Transverse colon (tissue), 4 donors: Measurements from ENCODE around the gene OTOG. TPM values are rescaled to one million over a fixed set of nuclear protein-coding genes. Genes with fewer than 3 reads are reported as not detected.

Experiments used
- DNase-seq: peaks from one replicate; pipeline ENCODE4 v3.0.0-alpha.2; 2019
- H3K27ac ChIP-seq, 4 donors: fragments of 200-600 bp; sonication (generic); 2 replicates each; pipeline ENCODE4 v1.5.1; 2016 to 2018; ENCODE audit warnings: inconsistent platforms in 4 of 4
- H3K27me3 ChIP-seq: fragments of 200-600 bp; sonication (generic); 2 replicates; pipeline ENCODE4 v1.5.1; 2017; ENCODE audit warnings: inconsistent platforms
- H3K36me3 ChIP-seq, 4 donors: fragments of 200-600 bp; sonication (generic); 2 replicates each; pipeline ENCODE4 v1.5.1; 2017 to 2019; ENCODE audit warnings: inconsistent platforms in 4 of 4
- H3K4me1 ChIP-seq, 4 donors: fragments of 200-600 bp; sonication (generic); 2 replicates each; pipeline ENCODE4 v1.5.1; 2017 to 2020; ENCODE audit warnings: inconsistent platforms in 4 of 4
- H3K4me3 ChIP-seq, 4 donors: fragments of 200-600 bp; sonication (generic); 1 replicate in 1 of 4; 2 replicates in 3 of 4; pipeline versions ENCODE4 v1.5.1 to v1.6.1; 2017 to 2019; ENCODE audit warnings: inconsistent platforms in 4 of 4
- H3K9me3 ChIP-seq, 2 donors: fragments of 200-600 bp; sonication (generic); 2 replicates each; pipeline ENCODE4 v1.5.1; 2017 to 2019; ENCODE audit warnings: inconsistent platforms in 2 of 2
- EP300 ChIP-seq: sonication (generic); formaldehyde crosslinking; IDR thresholded peaks from one replicate; pipeline ENCODE4 v1.6.1; 2017; ENCODE audit warnings: antibody characterized with exemption, low read depth
- POLR2A ChIP-seq: fragments of 450-650 bp; IDR thresholded peaks from one replicate; pipeline ENCODE4 v1.6.1; 2016; ENCODE audit warnings: antibody characterized with exemption, mild to moderate bottlenecking, moderate library complexity
- POLR2AphosphoS5 ChIP-seq, 3 donors: sonication (generic); formaldehyde crosslinking; IDR thresholded peaks; one replicate each; pipeline ENCODE4 v1.6.1; 2016; ENCODE audit warnings: antibody characterized with exemption in 3 of 3
- WGBS, 2 donors: methylation state at CpG; one replicate each; pipeline ENCODE4 v1.1.5; 2018; ENCODE audit warnings: low coverage in 1 of 2; 5-methylcytosine and 5-hydroxymethylcytosine counted together
- in situ Hi-C, 4 donors: fragments of 200-750 bp; cut with MboI; loops; one replicate each; pipeline versions ENCODE4 v1.15.0 to v1.15.1; 2017; ENCODE audit warnings: low sequenced_read_pairs in 3 of 4, low pct_ligation_motif_present in 1 of 4, low pct_unique_long_range_greater_than_20kb in 1 of 4
- intact Hi-C: fragments of 100-400 bp; cut with DNase I; formaldehyde crosslinking; loops from one replicate; pipeline ENCODE4 v1.15.1; 2023; ENCODE audit warnings: low total_unique reads
- total RNA-seq, 4 donors: library from RNA; depleted of rRNA; stranded (reverse); fragments of >200 nt; gene quantifications; one replicate each; pipeline ENCODE4 v1.1.0, GENCODE V29; 2016
- TF ChIP-seq, protein P1 (sequence below), 5 experiments: fragments of 200-600 bp in 3 of 5; fragments of 450-650 bp in 2 of 5; sonication (generic) in 3 of 5; IDR thresholded peaks; 1 replicate in 2 of 5; 2 replicates in 3 of 5; pipeline ENCODE4 v1.5.1; 2016 to 2017; ENCODE audit warnings: antibody characterized with exemption in 5 of 5, inconsistent platforms in 3 of 5, mild to moderate bottlenecking in 2 of 5, moderate library complexity in 1 of 5

The OTOG gene
- total RNA-seq, 4 donors from 2014 or later, result not detected

GRCh38 chr11:17508791-17509190 lies 38.3 kb upstream of the OTOG start:
- no peak for TF ChIP-seq POLR2AphosphoS5 (IDR thresholded peaks at IDR 0.05)
- TF ChIP-seq EP300, result no peak
- TF ChIP-seq, protein P1, sequence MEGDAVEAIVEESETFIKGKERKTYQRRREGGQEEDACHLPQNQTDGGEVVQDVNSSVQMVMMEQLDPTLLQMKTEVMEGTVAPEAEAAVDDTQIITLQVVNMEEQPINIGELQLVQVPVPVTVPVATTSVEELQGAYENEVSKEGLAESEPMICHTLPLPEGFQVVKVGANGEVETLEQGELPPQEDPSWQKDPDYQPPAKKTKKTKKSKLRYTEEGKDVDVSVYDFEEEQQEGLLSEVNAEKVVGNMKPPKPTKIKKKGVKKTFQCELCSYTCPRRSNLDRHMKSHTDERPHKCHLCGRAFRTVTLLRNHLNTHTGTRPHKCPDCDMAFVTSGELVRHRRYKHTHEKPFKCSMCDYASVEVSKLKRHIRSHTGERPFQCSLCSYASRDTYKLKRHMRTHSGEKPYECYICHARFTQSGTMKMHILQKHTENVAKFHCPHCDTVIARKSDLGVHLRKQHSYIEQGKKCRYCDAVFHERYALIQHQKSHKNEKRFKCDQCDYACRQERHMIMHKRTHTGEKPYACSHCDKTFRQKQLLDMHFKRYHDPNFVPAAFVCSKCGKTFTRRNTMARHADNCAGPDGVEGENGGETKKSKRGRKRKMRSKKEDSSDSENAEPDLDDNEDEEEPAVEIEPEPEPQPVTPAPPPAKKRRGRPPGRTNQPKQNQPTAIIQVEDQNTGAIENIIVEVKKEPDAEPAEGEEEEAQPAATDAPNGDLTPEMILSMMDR (IDR thresholded peaks at IDR 0.05), result no peak
- no peak for TF ChIP-seq POLR2A
- in situ Hi-C loops (loop anchor here in 3 of 4 donors (5.0 to 25.0 kb wide), 3 partner anchors 124 to 271 kb away; partner anchors contain the start of gene KCNJ11 (in 1 of the 3)), intact Hi-C loops (no loop called here)
- Histone ChIP-seq H3K4me1 (no peaks in the 10 kb centered on the region), H3K27me3 (no peaks in the 10 kb centered on the region), H3K36me3 (no peaks in the 10 kb centered on the region), H3K4me3 (no peak overlapping the region), H3K9me3 (no peaks in the 10 kb centered on the region), H3K27ac (no peak overlapping the region)
- DNase-seq, result no peak
- WGBS, 2 donors, result 33 to 50% methylated on average over 2 to 3 of the region's 3 CpGs

GRCh38 chr11:17510507-17511206 lies 36.4 kb upstream of the OTOG start:
- Histone ChIP-seq H3K27ac (no peak overlapping the region), H3K9me3 (no peaks in the 10 kb centered on the region), H3K4me1 (no peaks in the 10 kb centered on the region), H3K27me3 (no peaks in the 10 kb centered on the region), H3K36me3 (no peaks in the 10 kb centered on the region), H3K4me3 (no peak overlapping the region)
- 55 to 80% methylated on average over 4 of the region's 4 CpGs for WGBS, 2 donors
- in situ Hi-C loops, result loop anchor here in 2 of 4 donors (25.0 kb wide), 1 partner anchor 273 kb away; no protein-coding TSS in a partner anchor
- DNase-seq, result no peak
- intact Hi-C loops, result no loop called here
- TF ChIP-seq, protein P1 (IDR thresholded peaks at IDR 0.05), result no peak
- TF ChIP-seq POLR2AphosphoS5 (IDR thresholded peaks at IDR 0.05) (no peak), EP300 (no peak), POLR2A (no peak)

DNA sequence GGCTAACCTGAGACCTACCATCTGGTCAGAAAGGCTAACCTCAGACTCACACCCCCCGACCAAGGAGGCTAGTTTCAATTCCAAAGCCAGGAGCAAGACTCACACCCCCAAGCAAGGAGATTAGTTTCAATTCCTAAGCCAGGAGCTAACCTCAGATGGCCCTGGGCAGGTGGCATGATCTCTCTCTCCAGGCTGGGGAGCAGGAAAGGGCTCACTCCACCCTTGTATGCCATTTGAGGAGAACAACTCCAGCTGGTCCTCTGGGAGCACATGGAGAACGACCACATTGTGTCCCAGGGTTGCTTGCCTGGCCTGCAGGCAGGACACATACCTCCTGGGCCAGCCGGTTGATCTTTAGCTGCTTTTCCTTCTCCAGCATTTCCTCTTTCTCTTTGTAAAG lies 35.5 kb upstream of the OTOG start:
- Histone ChIP-seq H3K36me3 (no peaks in the 10 kb centered on the region), H3K27ac (no peak overlapping the region), H3K4me3 (no peak overlapping the region), H3K4me1 (no peaks in the 10 kb centered on the region), H3K27me3 (no peaks in the 10 kb centered on the region), H3K9me3 (no peaks in the 10 kb centered on the region)
- no peak for DNase-seq
- 62% methylated on average over 3 of the region's 3 CpGs; no CpG with 5 or more reads in 1 of the 2 donors for WGBS, 2 donors
- intact Hi-C loops, result no loop called here
- no peak for TF ChIP-seq POLR2AphosphoS5 (IDR thresholded peaks at IDR 0.05)
- TF ChIP-seq, protein P1 (IDR thresholded peaks at IDR 0.05), result no peak
- in situ Hi-C loops, result loop anchor here in 2 of 4 donors (25.0 kb wide), 1 partner anchor 274 kb away; no protein-coding TSS in a partner anchor

- Histone ChIP-seq H3K4me3 (no peak overlapping the region), H3K4me1 (no peaks in the 10 kb centered on the region), H3K27me3 (no peaks in the 10 kb centered on the region), H3K27ac (no peak overlapping the region), H3K36me3 (no peaks in the 10 kb centered on the region), H3K9me3 (no peaks in the 10 kb centered on the region)
- intact Hi-C loops (no loop called here), in situ Hi-C loops (loop anchor here in 2 of 4 donors (25.0 kb wide), 1 partner anchor 275 kb away; no protein-coding TSS in a partner anchor)
- no peak for TF ChIP-seq EP300
- no peak for TF ChIP-seq POLR2A
- TF ChIP-seq, protein P1 (IDR thresholded peaks at IDR 0.05), result no peak
- 17 to 58% methylated on average over 2 of the region's 2 CpGs for WGBS, 2 donors
- no peak for DNase-seq
Measured at GRCh38 chr11:17512101-17512500, 35.0 kb upstream of the OTOG start.
